ENCODE data around the gene NDOR1. TPM values are rescaled to one million over a fixed set of nuclear protein-coding genes. Genes with fewer than 3 reads are reported as not detected.

The NDOR1 gene
- total and polyA plus RNA-seq, 2 of the 8 experiments (the other 6 are each of a cell fraction or from before 2014, with no cell fraction given) = 25.7 to 32.3 TPM

DNA sequence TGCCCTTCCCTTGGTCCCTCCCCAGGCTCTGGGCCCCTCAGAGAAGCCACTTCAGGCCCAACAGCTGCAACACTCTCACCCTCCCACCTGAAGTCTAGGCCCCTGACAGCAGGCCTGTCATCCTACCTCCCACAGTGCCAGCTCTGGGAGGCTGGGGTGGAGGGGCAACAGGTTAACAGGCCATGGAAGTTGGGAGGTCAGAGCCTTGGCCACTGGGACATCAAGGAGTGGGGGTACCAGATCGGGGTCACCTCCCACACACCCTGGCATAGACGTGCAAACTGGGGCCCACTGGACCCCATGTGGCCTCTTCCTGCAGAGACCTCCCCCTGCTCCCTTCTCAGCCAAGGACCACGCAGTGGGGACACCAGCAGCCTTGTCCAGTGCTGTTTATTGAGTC is 14.3 kb upstream of the NDOR1 start:
- TF ChIP-seq CTBP2 (IDR thresholded peaks at IDR 0.05; ENCODE audit: borderline replicate concordance, insufficient read depth, insufficient read length, low read length) = no peak
- TF ChIP-seq EGR1 (IDR thresholded peaks at IDR 0.05; ENCODE audit: borderline replicate concordance, low read depth, low read length) = no peak
- TF ChIP-seq RNF2 (IDR thresholded peaks at IDR 0.05; ENCODE audit: borderline replicate concordance, low read depth, low read length, missing control alignments, poor library complexity, severe bottlenecking) = no peak
- Histone ChIP-seq H3K27me3 (replicated peaks in 1 of 4; ENCODE audit: control insufficient read depth in 3 of 4, extremely low read depth in 1 of 4, insufficient read depth in 3 of 4, low read length in 3 of 4) (no peaks in the 10 kb centered on the region; a peak in 1 of 7 replicates), H3K79me1 (ENCODE audit: low read depth, low read length) (peaks cover 12% of the 10 kb centered on the region), H2BK120ac (replicated peaks; ENCODE audit: low read depth, low read length) (no peak overlapping the region), H3K4me2 (ENCODE audit: insufficient read depth in 1 of 2, low read depth in 2 of 2, low read length in 2 of 2) (no peak overlapping the region), H4K91ac (replicated peaks; ENCODE audit: insufficient read length, low read length) (no peak overlapping the region), H3K9me3 (ENCODE audit: insufficient read depth in 2 of 2, low read depth in 1 of 2, low read length in 1 of 2) (no peaks in the 10 kb centered on the region), H2AFZ (ENCODE audit: low read length) (no peak overlapping the region), H4K5ac (ENCODE audit: insufficient read length, low read depth, low read length) (no peak overlapping the region), H3K4me1 (replicated peaks in 1 of 4; ENCODE audit: control insufficient read depth in 3 of 4, insufficient read depth in 4 of 4, low read length in 3 of 4) (peaks cover 0 to 34% (median 10%) of the 10 kb centered on the region in 4 experiments; a peak in 6 of 7 replicates), H2AK5ac (ENCODE audit: low read depth, low read length) (no peak overlapping the region), H3K23ac (ENCODE audit: insufficient read length) (no peak overlapping the region), H3K79me2 (ENCODE audit: control insufficient read depth in 1 of 2, insufficient read depth in 2 of 2, low read length in 2 of 2) (peaks cover 0 to 34% of the 10 kb centered on the region in 2 experiments; a peak in 2 of 4 replicates), H3K27ac (ENCODE audit: low read depth, low read length) (no peak overlapping the region), H3K56ac (replicated peaks; ENCODE audit: insufficient read length, low read depth, low read length) (no peak overlapping the region), H3K9ac (replicated peaks in 1 of 4; ENCODE audit: extremely low read depth in 1 of 4, low read depth in 3 of 4, low read length in 3 of 4) (no peak overlapping the region), H2BK20ac (ENCODE audit: low read length) (no peak overlapping the region), H3K23me2 (ENCODE audit: low read depth, low read length) (peaks cover 8% of the 10 kb centered on the region; the same call in 1 of the 2 replicates), H3K4ac (replicated peaks; ENCODE audit: insufficient read length, low read depth, low read length) (no peak overlapping the region), H2BK12ac (ENCODE audit: low read depth, low read length) (no peak overlapping the region), H3K18ac (ENCODE audit: extremely low read depth, low read length) (no peak overlapping the region), H4K20me1 (replicated peaks in 1 of 2; ENCODE audit: control insufficient read depth in 1 of 2, insufficient read depth in 2 of 2, low read length in 2 of 2) (peaks cover 15 to 36% of the 10 kb centered on the region in 2 experiments), H2BK5ac (ENCODE audit: low read depth, low read length) (no peak overlapping the region), H3K36me3 (ENCODE audit: control insufficient read depth in 2 of 4, insufficient read depth in 4 of 4, low read length in 3 of 4) (peaks cover 0 to 4% (median 1%) of the 10 kb centered on the region in 4 experiments; a peak in 2 of 8 replicates), H3K4me3 (ENCODE audit: extremely low read depth in 1 of 4, insufficient read depth in 2 of 4, low read depth in 3 of 4, low read length in 4 of 4) (no peak overlapping the region), H3K14ac (ENCODE audit: insufficient read length) (no peak overlapping the region), H2BK15ac (ENCODE audit: low read length) (no peak overlapping the region), H4K8ac (ENCODE audit: extremely low read depth, insufficient read depth, low read length) (no peak overlapping the region)
- ChIA-PET CTCF (ENCODE audit: partially characterized antibody) (interaction anchor here (1.4 to 14.0 kb wide), 6 partner anchors 8 to 61 kb away, joined by 3 to 204 read pairs (median 16); partner anchors contain the start of genes CYSRT1, RNF208, RNF224 and SLC34A3), POLR2A (ENCODE audit: partially characterized antibody) (interaction anchor here (0.8 to 11.0 kb wide), 8 partner anchors 10 to 62 kb away, joined by 3 to 107 read pairs (median 6); partner anchors contain the start of genes NDOR1, TMEM203 and TPRN)
- FAIRE-seq = no peak
- DNase-seq (ENCODE audit: low read depth in 1 of 2, low spot score in 2 of 2) = no peak
- WGBS, 2 experiments (ENCODE audit: extremely low coverage in 1 of 2, insufficient coverage in 1 of 2, insufficient read length in 1 of 2, insufficient replicate concordance in 2 of 2, low coverage in 1 of 2, low lambda C conversion rate in 2 of 2, missing lambda C conversion rate in 1 of 2) = 92% methylated on average over 3 of the region's 3 CpGs; no CpG with 5 or more reads in 1 of the 2 experiments

All from H1 (cell line).